Measurements from ENCODE around the gene CGRRF1. TPM values are rescaled to one million over a fixed set of nuclear protein-coding genes. Genes with fewer than 3 reads are reported as not detected.

Gene CGRRF1
- total and polyA plus RNA-seq, 7 donors: 14.1 to 41.9 (median 21.6) TPM

DNA sequence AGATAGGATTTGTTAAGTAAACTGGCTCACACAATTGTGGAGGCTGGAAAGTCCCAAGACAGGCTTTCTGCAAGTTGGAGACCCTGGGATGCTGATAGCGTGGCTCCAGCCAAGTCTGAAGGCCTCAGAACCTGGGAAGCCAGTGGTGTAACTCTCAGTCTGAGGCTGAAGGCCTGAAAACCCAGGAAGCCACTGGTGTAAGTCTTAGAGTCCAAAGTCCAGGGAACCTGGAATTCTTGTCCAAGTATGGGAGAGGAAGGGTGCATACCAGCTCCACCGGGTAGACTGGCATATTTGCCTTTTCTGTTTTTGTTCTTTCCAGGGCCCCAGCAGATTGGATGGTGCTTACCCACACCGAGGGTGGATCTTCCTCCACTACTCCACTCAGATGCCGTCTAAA lies 39.0 kb upstream of the CGRRF1 start:
- peaks cover 0 to 27% of the 10 kb centered on the region in 2 donors for H3K36me3 ChIP-seq (ENCODE audit: insufficient read depth in 1 of 2, low read depth in 1 of 2)
- intact Hi-C loops (cut with DNase I): no loop called here

DNA sequence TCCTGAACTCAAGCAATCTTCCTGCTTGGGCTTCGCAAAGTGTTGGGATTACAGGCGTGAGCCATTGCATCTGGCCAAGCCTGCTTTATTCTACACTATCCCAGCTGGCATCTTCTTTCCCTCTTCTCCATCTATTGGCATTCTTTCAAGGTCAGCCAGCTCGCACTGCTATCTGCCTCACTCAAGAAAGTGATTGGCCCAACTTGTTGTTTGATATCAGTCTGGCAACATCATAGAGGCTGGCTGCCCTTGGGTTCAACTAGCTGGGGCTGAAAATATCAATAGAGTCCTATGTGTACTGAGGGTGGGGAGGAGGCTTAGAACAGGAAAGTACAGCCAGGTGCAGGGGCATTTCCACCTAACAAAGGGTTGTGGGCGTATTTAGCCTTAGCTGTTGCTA lies 38.1 kb upstream of the CGRRF1 start:
- no peaks in the 10 kb centered on the region for H3K4me1 ChIP-seq
- WGBS, 3 donors: 74 to 88% (median 78%) methylated on average over 4 of the region's 4 CpGs
- no peak overlapping the region for H3K27ac ChIP-seq
- intact Hi-C loops (cut with DNase I): no loop called here
- peaks cover 0 to 36% of the 10 kb centered on the region in 2 donors for H3K36me3 ChIP-seq (ENCODE audit: insufficient read depth in 1 of 2, low read depth in 1 of 2)
- no peaks in the 10 kb centered on the region for H3K9me3 ChIP-seq
- ATAC-seq: no peak
- H3K27me3 ChIP-seq (ENCODE audit: insufficient read depth in 3 of 3, low read length in 2 of 3): no peaks in the 10 kb centered on the region
- H3K4me3 ChIP-seq: no peak overlapping the region
- TF ChIP-seq, protein P1, sequence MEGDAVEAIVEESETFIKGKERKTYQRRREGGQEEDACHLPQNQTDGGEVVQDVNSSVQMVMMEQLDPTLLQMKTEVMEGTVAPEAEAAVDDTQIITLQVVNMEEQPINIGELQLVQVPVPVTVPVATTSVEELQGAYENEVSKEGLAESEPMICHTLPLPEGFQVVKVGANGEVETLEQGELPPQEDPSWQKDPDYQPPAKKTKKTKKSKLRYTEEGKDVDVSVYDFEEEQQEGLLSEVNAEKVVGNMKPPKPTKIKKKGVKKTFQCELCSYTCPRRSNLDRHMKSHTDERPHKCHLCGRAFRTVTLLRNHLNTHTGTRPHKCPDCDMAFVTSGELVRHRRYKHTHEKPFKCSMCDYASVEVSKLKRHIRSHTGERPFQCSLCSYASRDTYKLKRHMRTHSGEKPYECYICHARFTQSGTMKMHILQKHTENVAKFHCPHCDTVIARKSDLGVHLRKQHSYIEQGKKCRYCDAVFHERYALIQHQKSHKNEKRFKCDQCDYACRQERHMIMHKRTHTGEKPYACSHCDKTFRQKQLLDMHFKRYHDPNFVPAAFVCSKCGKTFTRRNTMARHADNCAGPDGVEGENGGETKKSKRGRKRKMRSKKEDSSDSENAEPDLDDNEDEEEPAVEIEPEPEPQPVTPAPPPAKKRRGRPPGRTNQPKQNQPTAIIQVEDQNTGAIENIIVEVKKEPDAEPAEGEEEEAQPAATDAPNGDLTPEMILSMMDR (IDR thresholded peaks at IDR 0.05): no peak
- DNase-seq: no peak

More for the DNA sequence above, 39.0 kb upstream of the CGRRF1 start:
- H3K4me1 ChIP-seq: no peaks in the 10 kb centered on the region
- no peaks in the 10 kb centered on the region for H3K27me3 ChIP-seq (ENCODE audit: insufficient read depth in 3 of 3, low read length in 2 of 3)
- no peak for DNase-seq
- H3K4me3 ChIP-seq: no peak overlapping the region
- no peaks in the 10 kb centered on the region for H3K9me3 ChIP-seq
- WGBS, 3 donors: 79 to 93% (median 89%) methylated on average over 4 of the region's 4 CpGs
- no peak for ATAC-seq
- TF ChIP-seq, protein P1 (IDR thresholded peaks at IDR 0.05): no peak
- H3K27ac ChIP-seq: no peak overlapping the region

DNA sequence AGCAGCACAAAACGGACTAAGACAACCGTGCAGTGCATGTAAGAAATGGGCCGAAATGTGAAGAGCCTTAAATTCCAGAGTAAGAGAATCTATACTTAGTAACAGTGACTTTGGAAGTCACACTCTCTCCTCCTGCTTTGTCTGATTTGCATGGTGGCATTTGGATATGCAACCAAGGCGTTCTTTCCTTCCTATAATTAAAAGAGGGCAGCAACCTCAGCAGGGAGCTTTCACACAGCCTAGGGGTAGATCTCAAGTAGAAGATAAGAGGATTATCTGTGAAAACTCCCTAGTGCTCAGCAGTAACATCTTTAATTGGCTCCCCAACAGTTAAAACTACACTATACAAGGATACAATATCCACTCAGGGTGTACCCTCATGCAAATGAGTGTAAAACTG lies 37.4 kb upstream of the CGRRF1 start:
- Histone ChIP-seq H3K9me3 (no peaks in the 10 kb centered on the region), H3K27ac (no peak overlapping the region), H3K36me3 (ENCODE audit: insufficient read depth in 1 of 2, low read depth in 1 of 2) (peaks cover 0 to 42% of the 10 kb centered on the region in 2 donors), H3K4me1 (no peaks in the 10 kb centered on the region), H3K27me3 (ENCODE audit: insufficient read depth in 3 of 3, low read length in 2 of 3) (no peaks in the 10 kb centered on the region), H3K4me3 (no peak overlapping the region)
- intact Hi-C loops (cut with DNase I): no loop called here
- ATAC-seq (no peak), DNase-seq (no peak)
- TF ChIP-seq, protein P1 (IDR thresholded peaks at IDR 0.05): no peak
- 66 to 82% (median 71%) methylated on average over 4 of the region's 4 CpGs for WGBS, 3 donors

DNA sequence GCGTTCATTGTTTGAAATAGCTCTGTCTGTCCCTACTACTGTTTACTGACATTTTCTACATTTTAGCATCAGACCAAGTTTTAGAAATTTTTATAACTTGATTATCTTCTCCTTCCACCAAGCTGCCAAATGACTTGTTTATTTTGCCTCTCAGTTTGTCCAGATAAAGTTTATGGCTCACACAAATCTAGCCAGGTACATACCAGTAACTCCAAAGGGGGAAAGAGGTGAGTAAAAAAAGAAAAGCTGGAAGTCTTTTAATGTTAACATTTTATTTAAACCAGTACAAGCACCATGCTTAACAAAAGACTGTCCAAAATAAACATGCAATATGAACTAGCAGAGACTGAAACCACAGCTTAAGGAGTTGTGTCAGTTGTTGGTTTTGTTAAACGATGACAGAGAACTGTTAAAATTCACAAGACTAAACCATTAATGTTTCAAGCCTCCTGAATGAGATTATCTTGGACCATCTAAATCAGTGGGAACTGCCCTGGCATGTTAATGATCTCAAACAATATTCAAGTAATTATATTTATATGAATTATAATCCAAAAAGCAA lies 35.4 kb upstream of the CGRRF1 start:
- ATAC-seq (no peak), DNase-seq (no peak)
- TF ChIP-seq, protein P1 (IDR thresholded peaks at IDR 0.05): no peak
- no peaks in the 10 kb centered on the region for H3K27me3 ChIP-seq (ENCODE audit: insufficient read depth in 3 of 3, low read length in 2 of 3)
- no peaks in the 10 kb centered on the region for H3K9me3 ChIP-seq
- peaks cover 6% of the 10 kb centered on the region for H3K4me1 ChIP-seq
- intact Hi-C loops (cut with DNase I): no loop called here
- no peak overlapping the region for H3K27ac ChIP-seq
- peaks cover 0 to 62% of the 10 kb centered on the region in 2 donors for H3K36me3 ChIP-seq (ENCODE audit: insufficient read depth in 1 of 2, low read depth in 1 of 2)
- 91 to 97% (median 92%) methylated on average over 2 of the region's 2 CpGs for WGBS, 3 donors
- no peak overlapping the region for H3K4me3 ChIP-seq

Data from psoas muscle (tissue), 8 donors.